GM19467 (cell line): Measurements from ENCODE around the gene CAMKMT.
"Not testable (repeated sequence)": the region's sequence is repeated elsewhere in the genome, so short reads cannot be mapped to it uniquely, and the experiment has no call there.

Experiments
- ATAC-seq: cut with Tn5 transposase; IDR thresholded peaks from one replicate; pipeline ENCODE4 v1.9.1; 2021; ENCODE audit warnings: mild to moderate bottlenecking, moderate library complexity; ENCODE audit not compliant: unreplicated experiment

Gene CAMKMT

DNA sequence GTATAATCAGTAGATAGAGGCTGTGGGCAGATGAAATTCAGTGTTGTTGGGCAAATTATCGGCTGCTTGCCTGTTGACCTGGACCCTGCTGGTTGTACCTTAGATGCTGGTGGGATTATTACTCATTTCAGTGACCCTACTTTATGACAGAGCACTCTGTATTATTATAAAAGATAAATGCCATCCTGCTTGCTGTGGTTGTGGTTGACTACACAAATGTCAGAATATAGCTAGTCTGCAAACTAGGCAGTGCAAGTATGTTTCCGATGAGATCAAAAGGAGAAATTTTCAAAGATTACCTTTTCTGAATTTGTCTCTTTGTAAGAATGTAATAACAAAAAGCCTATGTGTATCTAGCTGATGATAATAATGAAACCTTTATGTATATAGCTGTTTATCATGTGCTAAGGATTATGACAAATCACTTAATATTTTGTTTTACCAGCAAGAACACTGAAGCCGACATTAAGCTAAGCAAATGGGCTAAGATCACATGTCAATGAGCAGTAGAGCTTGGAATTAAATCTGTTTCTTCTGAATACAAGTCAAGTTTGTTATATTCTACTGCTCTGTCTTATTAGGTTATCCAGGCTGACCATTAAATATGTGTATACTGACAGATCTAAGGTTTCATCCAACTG lies 219.2 kb downstream of the CAMKMT start:
- no peak for ATAC-seq

DNA sequence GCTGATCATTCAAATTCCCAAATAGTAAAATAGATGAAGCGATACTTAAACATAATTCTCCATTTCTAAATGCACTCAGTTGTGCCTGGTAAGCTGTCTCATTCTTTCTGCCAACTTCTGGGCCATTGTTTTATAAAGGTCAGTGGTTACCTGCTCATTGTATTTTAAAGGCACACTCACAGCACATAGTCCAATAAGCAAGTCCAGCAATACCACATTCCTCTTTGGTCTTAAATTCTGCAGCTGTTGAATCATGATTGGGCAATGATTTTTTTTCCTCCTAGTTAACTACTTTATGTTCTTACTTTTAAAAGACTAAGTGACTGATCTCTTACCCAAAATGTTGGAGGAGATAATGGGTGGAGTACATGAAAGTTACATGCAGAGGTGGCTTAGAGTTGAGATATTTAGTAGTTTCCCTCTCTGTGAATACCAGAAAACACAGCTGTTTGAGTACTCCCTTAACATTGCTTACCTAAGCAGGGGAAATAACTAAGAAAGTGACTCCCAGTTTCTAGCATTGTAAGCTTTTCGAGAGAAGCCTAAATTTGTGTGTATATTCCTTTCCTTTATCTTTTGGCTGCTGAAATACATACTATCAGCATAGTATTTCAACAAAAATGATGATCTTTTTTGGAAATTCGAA lies 220.7 kb downstream of the CAMKMT start:
- no peak for ATAC-seq

DNA sequence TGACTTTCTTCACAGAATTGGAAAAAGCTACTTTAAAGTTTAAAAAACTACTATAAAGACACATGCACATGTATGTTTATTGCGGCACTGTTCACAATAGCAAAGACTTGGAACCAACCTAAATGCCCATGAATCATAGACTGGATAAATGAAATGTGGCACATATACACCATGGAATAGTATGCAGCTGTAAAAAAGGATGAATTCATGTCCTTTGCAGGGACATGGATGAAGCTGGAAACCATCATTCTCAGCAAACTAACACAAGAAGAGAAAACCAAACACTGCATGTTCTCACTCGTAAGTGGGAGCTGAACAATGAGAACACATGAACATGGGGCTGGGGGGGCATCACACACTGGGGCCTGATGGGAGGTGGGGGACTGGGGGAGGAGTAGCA lies 233.9 kb downstream of the CAMKMT start:
- not testable (repeated sequence) for ATAC-seq

DNA sequence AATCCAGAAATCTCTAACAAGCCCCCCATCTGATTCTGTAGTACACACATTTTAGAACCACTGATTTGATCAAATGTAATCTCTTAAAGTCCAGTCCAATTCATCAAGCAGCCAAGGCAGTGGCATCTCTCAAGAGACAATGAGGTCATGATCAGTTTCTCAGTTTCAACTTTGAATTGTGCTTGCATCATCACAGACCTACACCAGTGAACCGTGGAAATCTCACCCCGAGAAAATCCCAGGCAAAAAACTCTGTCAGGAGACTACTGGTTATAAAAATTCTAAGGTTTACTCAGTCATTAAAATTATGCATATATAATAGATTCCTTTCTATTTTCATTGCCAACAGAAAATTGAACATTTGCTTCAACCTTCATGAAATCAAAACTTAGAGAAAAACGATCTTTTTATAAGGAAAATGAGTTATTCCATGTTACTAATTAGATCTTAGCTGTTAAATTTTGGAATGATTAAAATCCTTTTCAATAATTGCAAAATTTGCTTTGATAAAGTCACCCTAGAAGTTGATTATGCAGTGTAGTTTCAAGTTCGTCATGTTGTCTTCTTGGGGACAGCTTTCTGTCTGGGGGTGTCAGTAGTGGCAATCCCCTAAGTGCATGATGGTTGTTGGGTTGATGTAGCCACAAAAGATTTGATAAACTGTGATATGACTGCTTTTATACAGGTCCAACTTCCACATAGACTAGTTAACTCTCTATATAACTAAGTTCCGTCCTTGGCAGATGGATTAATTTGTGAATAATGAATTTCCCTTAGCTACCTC lies 235.0 kb downstream of the CAMKMT start:
- no peak for ATAC-seq

DNA sequence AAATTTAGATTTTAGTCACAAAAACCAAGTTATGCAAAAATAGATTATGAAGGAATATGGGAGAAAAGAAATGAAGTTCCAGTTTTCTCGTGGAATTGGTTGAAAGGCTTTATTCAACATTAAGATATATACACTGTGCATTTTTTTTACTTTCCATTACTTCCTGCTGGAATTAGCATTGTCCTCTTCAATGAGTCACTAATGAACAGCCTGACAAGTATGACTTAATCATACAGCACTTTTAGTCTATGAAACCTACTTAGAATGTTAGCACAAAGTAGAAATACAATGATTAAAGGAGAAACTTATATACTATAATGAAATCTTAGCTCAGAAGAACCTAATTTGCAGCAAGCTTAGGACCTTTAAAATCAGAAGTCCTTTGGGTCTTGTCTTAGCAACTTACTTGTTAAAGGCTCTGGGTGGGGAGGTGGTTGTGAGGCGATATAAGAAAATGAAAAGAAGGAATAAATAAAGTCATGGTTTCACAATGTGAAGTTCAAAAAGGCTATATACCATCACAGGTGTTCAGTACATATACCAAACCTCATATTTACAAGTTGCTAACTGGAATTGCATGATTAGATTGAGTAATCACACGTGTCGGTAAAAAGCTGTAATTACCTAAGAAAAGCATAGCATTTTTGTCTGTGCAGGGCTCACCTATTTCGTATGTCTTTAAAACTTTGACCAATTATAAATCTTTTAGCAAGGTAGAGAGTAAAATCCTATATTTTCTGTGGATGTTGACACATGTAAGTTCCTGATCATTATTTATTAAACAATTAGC lies 236.8 kb downstream of the CAMKMT start:
- ATAC-seq, result no peak

DNA sequence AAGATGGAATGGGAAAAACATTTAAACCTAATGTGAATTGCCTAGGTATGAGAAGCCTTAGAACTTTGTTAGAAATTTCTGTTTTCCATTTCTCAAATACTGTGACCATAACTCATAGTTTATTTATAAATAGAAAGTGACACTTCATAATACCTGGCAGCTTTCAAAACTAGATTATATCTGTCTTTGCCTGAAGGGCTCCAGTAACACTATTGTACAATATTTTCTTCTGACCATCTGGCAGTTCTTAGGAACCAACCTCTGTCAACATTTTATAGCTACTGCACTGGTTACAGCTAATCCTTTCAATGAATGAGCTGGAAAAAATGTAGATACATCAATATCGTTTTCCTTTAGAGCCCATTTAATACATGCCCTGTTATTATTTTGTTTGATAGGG lies 237.4 kb downstream of the CAMKMT start:
- no peak for ATAC-seq

DNA sequence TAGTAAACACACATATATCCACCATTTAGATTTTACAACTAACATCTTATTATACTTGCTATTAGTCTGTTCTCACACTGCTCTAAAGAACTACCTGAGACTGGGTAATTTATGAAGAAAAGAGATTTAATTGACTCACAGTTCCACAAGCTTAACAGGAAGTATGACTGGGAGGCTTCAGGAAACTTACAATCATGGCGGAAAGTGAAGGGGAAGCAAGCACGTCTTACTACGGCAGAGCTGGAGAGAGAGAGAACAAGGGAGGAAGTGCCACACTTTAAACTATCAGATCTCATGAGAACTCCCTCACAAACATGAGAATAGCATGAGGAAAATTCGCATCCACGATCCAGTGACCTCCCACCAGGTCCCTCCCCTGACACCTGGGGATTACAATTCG lies 240.7 kb downstream of the CAMKMT start:
- no peak for ATAC-seq

DNA sequence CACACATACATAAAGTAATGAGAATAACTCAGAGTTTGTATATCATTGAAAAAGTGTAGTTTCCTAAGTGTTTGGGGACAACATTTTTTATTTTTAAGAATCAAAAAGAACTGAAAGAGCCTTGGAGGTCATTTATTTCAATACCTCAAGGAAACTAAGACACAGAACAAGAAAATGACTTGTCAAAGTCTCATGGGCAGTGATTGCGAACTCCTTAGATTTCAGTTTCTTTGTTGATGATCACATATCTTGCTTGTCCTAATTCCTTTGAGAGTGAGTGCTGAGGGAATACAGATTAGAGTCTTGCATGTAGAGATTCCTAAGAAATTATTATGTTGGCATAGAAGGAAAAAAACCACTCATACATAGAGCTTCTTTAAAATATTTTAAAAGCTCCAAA lies 243.8 kb downstream of the CAMKMT start:
- ATAC-seq, result no peak

DNA sequence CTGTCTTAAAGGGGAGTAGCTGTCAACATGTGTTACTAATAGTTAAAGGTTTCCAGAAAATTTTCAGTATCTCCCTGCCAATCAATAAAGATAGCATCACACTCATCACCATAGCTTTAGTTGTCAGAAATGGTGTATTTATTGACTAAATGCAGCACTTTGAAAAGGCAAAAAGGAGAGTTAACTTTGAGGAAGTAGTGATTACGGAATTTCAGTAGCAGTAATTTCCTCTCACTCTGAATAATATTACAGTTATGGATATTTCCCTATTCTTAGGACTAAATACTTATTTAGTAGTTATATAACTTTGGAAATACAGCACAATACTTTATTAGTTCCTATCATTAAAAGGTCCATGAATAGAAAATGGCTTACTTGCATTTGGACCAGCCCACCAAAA lies 250.5 kb downstream of the CAMKMT start:
- no peak for ATAC-seq

DNA sequence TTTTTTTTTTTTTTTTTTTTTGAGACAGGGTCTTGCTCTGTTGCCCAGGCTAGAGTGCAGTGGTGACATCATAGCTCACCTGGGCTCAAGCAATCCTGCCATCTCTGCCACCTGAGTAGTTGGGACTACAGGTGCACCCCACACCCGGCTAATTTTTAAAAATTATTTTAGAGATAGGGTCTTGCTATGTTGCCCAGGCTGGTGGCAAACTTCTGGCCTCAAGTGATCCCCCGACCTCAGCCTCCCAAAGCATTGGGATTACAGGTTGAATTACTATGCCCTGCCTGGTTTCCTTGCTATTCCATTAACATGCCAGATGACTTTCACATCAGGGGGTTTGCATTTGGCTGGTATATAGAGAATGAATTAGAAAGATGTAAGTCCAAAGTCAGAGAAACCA lies 253.2 kb downstream of the CAMKMT start:
- no peak for ATAC-seq

DNA sequence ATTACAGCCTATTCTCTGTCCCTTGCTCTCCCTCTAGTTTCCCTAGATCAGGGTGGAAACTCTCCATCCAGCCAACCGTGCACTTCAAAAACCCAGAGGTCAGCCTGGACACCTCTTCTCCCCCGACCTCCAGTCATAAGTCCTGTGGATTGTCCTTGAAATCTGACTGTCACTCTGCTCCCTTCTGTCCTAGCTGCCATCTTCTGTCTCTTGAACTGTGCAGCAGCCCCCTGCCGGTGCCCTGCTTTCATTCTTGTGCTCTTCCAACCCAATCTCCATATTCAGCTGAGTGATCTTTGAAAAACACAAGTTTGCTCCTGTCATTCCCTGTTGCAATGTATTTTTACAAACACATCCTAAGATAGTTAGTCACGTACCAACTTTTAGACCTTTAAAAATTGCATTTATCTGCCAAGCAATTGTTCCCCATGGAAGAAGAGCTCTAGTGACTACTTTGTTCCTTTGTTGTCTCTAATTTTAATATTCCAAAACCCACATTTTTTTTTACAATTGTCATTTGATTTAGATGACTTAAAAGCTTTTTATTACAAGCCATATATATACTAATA lies 254.3 kb downstream of the CAMKMT start:
- ATAC-seq, result no peak

DNA sequence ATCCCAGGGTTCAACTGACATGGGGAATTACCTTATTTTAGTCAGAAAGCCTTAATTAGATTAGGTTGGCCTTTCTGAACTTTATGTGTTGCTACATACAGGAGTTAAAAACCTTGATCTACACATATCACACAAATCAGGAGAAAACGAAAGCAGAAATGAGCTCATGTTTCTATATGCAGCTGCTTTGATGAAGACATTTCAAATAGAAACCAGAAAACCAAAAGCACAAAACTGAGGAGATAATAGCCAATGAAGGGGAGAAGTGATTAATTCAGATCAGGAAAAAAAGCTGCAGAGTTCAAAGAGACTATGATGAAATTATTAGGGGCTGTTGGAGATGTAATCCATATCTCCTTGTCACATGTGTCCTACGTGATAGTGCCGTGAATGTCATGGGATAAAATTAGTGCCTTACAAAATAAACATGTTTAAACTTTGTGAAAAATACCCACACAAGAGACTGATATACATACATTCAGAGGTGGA lies 255.0 kb downstream of the CAMKMT start:
- peak; percentile 60 for ATAC-seq

DNA sequence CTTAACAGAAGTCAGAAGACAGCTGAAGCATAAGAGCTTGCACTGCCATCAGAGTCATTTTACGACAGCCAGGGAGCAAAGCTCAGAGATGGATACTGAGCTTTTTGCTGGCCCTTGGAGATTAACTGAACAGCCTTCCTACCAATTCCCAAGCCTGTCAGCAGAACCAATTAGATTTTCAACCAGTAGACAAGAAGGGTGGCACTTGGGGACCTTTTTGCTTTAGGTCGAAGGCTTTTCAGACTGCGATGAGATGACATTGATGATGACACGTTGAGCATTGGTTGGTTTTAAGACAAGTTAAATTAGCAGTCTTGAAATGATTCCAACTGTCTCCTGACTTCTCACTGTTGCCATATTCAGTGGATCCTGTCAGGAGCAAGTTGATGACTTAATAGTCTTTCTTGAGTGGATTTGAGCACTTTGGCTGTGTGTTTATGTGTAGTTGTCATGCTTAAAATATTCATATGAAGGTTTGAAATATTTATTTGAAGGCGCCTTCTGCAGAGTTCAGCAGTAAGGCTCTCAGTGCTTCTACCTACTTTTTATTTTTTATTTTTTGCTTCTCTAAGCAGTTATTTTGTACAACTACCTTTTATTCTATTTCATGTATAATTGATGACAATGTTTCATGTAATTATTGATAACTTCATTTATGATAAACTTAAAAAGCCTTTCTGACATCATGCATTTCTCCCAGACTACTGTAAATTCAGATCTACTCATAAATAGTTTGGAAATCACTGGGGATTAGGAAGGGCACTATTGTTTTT lies 256.7 kb downstream of the CAMKMT start:
- no peak for ATAC-seq

DNA sequence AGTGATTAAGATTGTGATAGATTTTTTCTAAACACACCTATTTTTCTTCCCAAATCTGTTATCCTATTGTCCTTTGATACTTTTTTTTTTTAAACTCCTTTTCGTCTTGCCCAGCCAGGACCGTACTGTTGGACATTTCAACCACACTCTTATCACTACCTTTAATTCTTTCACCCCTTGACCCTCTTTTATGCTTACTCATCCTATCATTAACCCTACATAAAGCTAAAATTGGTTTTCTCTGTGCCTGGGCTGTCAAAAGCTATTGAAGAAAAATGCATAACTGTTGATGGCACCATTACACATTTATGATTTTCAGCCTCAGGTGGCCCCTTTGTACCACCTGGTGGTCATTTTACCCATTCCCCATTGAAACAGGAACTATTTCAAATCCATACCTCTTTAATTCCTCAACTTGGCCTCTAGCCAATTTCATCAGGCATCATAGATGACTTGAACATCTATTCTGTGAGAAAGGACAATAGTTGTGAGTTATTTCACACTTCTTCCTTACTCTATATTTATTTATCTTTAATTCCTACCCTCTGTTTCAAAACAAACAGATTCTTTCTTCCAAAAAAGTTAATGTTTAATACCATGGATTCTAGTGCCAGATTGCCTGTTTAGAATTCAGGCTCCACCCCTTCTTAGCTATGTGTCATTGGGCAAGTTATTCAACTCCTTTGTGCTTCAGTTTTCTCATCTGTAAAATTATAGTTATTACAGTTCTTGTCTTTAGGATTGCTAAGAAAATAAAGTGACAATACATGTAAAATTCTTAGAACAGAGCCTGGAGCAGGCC lies 258.6 kb downstream of the CAMKMT start:
- no peak for ATAC-seq

DNA sequence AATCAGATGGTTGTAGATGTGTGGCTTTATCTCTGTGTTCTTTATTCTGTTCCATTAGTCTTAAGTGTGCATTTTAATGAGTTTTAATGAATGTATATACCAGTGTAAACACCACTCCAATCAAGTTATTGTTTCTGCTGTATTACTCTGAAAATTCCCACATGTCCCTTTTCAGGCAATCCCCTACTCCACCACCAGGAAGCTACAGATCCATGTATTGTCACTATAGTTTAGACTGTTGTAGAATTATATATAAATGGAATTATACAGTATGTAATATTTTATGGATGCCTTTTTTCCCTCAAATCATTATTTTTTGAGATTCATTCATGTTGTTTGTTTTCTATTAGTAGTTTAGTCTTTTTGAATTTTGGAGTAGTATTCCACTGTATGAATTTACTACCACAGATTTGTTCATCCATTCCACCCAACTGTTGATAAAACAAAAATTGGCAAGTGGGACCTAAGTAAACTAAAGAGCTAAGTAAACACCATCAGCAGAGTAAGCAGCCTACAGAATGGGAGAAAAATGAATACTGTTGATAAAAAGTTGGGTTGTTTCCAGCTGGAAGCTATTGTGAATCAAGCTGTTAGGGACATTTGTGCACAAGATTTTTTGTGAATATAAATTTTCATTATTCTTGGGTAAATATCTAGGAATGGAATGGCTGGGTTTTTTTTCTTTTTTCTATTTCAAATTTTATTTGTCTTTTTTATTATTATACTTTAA lies 262.0 kb downstream of the CAMKMT start:
- no peak for ATAC-seq

DNA sequence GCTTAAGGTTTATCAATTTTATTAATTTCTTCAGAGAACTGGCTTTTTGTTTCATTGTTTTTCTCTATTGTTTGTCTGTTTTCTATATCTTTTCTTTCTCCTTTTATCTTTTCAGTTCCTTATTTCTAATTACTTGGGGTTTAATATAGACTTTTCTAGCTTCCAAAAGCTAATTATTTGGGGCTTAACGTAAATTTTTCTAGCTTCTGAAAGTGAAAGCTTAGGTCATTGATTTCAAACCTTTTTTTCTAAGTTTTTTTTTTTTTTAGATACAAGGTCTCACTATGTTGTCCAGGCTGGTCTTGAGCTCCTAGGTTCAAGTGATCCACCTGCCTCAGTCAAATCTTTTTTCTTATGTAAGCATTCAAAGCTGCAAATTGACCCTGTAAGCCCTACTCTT lies 266.6 kb downstream of the CAMKMT start:
- no peak for ATAC-seq

DNA sequence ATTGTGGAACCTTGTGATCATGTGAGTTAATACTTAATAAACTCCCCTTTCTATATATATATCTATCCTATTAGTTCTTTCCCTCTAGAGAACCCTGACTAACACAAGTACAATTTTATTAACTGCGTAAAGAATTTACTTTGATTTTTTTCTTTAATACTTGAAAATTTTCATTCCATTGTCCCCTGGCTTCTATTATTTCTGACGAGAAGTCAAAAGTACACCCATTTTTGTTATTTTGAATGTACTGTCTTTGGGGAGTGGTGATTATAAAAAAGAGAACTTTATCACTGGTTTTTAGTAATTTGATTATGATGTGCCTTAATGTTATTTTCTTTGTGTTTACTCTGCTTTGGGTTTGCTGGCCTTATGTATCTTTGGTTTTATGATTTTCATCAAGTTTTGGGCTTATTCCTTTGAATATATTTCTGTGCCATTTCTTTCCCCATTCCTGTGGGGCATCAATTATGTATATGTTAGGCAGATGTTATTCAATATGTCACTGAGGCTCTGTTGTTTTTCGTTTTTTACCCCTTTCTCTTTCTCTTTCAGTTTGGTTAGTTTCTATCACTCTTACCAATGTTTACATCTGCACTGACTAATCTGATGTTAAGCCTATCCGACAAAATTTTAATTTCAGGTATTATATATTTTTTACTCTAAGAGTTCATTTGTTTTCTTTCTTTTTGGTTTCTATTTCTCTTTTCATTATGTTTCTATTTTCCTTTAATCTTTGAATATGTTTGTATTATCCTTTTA lies 271.4 kb downstream of the CAMKMT start:
- ATAC-seq, result no peak

DNA sequence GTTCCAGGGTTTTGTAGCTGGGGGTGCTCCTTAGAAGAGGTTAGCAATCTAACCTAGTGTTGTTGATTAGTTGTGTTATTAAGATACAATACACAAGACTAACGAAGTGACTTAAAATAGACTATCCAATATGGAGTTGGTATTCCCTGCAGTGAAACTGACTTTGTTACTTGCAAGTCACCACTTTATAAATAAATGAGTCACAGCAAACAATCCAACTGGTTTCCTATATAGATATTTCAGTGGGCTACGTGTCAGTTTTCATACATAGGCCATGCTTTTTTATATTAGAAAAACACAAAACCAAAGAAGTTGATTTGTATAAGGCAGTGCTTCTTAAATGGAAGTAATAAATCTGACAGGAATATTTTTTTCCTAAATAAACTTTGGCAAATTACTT lies 274.0 kb downstream of the CAMKMT start:
- no peak for ATAC-seq
